ENCODE results near the gene PRKAG2.

Gene PRKAG2

GRCh38 chr7:151666886-151667285, 210.0 kb downstream of the PRKAG2 start:
- DNase-seq: no peak

- no peak for DNase-seq
Observed at GRCh38 chr7:151665368-151665767, 211.5 kb downstream of the PRKAG2 start.

GRCh38 chr7:151664268-151664667, 212.6 kb downstream of the PRKAG2 start:
- DNase-seq: no peak

- DNase-seq: no peak
Observed at GRCh38 chr7:151663382-151664100, 213.4 kb downstream of the PRKAG2 start.

- no peak for DNase-seq
Observed at GRCh38 chr7:151662251-151662826, 214.6 kb downstream of the PRKAG2 start.

DNA sequence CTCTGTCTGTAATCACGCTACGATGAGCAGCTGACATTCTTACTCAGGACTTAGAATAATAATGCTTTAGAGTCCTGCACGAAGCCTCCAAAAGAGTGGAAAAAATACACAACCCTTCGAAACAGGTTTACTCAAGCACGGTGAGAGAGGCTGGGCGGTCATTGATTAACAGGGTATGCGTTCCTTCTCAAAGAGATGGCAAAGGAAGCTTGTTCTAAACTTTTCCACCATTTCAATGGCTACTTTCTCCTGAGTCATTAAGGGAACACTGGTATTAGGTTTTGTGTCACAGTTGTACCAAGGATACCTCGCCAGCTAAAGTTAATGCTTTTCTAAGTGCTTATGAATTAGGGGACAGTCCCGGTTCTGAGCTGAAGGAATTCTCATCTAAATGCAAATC, 215.3 kb downstream of the PRKAG2 start:
- no peak for DNase-seq

DNA sequence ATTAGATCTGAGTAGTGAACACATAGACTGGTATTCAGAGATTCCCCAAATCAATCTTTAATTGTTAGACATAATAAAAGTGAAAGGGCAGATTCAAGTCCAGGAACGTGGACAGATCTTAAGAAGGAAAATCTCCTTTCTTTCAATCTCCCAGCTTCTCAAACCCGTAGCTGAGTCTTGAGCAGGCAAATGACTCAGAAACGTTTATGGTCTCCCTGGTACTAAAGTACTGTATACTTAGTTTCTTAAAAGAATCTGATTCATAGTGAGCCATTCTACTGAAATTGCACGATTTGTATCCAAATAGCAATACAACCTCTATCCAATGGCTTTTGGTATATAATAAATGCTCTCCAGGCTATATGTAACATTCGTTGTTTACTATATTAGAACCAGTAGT, 216.8 kb downstream of the PRKAG2 start:
- DNase-seq: no peak

DNA sequence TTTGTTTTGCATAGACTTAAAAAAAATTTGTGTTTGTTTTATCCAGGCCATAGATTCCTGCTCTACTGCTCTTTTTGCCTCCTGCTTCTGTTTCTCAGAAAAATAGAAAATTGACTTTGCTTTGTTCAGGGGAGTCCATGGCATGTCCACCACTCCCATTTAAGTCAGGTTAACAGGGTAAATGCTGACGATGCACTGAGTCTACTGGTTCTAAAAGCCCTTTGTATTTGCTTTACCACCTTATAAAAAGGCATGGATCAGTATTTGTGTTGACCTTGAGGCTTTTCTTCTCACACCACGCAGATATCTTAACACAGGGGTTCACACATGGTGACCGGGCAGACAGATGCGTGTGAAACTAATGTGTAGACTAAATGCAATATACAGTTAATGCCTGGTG, 217.7 kb downstream of the PRKAG2 start:
- no peak for DNase-seq

DNA sequence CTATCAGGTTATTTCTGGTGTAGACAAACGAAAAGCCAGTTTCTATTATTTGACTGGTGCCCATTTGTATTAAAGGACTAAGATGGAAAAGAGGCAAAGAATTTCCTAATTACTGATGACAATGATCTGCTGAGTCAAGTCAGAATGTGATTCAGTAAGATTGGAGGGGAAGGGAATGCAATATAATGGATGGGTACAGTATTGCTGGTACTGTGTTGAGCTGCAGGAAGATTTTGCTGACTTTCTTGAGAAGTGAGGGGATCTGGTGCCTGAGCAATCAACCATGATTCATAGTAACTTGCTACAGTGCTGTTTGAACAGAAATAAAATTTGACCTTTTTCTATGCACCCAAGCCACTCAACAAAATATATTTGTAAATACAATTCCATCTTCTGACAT, 218.1 kb downstream of the PRKAG2 start:
- DNase-seq: no peak

- no peak for DNase-seq
Observed at GRCh38 chr7:151657173-151657572, 219.7 kb downstream of the PRKAG2 start.

DNA sequence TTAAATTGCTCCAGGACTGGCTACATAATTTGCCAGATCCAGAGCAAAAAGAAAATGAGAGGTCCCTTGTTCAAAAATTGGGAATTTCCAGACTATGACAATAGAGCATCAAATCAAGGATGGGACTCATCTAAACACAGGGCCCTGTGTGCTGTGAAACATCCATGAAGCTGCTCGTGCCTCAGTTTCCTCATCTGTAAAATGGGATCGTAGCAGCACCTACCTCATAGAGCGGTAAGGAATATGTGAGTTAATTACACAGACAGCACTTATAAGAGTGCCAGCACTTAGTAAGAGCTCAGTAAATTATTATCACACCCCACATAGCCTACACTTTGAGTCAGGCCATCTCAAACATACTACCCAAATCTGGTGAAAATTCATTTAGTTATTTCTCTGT, 221.4 kb downstream of the PRKAG2 start:
- no peak for DNase-seq

GRCh38 chr7:151652111-151652510, 224.8 kb downstream of the PRKAG2 start:
- no peak for DNase-seq

DNA sequence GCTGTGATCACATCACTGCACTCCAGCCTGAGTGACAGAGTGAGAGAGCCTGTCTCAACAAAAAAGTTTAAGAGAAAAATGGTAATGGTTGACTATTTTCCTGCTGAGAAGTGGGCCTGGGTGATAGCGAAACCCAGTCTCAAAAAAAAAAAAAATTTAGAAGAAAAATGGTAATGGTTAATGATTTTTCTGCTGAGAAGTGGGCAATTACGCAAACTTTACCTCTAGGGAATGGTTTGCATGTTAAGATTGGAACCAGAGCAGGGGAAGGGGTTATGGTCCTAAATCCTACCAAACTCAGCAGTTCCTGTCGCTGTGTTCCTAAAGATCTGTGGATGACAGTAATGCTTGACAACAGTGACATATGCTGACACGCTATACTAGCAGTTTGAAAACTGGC, 226.8 kb downstream of the PRKAG2 start:
- DNase-seq: no peak

DNA sequence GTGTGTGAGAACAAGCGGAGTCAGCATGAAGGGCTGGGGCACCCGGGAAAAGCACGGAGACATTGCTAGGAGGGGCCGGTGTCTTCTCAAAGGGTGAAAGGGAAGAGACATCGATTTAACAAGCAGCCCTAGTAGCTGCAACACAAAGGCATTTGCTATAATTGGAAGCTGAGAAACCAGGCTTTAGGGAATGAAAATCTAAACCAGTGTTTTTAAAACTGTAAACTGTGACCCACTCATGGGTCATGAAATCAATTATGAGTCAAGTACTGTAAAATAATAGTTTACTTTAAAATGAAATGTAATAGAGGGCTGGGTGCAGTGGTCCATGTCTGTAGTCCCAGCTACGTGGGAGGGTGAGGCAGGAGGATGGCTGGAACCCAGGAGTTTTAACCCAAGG, 228.5 kb downstream of the PRKAG2 start:
- no peak for DNase-seq

DNA sequence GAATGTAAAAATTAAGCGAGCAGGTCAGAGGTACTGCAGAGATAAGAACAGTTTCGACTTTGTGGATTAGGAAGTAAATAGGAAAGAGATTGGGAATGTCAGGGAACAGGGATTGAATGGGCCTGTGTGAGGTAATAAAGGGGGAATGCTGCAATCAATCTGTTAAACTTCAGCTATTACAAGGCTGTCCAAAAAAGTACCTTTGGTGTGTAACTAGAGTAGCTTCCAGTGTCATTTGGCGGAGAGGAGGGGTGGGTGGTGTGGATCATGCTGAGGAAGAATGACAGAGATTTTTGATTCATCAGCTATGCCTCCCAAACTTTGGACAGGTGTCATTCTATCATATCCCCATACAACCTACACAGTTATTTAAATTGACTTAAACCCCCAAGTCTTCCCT, 229.0 kb downstream of the PRKAG2 start:
- no peak for DNase-seq

- no peak for DNase-seq
Observed at GRCh38 chr7:151647006-151647405, 229.9 kb downstream of the PRKAG2 start.

GRCh38 chr7:151645311-151645710, 231.6 kb downstream of the PRKAG2 start:
- no peak for DNase-seq

GRCh38 chr7:151644554-151644953, 232.4 kb downstream of the PRKAG2 start:
- DNase-seq: no peak

DNA sequence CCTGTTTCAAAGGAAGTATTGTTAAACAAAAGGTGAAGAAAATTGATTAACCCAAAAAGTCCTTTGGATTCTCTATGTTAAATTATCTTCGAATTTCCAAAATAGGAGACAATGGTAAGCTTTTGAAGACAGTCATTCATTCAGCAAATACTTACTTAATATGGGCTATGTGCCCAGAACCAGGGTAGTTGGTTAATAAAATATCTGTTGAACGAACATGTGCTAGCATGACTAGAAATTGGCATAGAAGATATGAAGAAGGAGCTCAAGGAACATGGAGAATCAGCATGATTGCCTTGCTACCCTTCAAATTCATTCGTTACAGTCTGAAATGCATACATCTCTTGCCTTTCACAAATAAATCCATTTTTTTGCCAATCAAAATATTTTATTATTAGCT, 234.2 kb downstream of the PRKAG2 start:
- DNase-seq: no peak

DNA sequence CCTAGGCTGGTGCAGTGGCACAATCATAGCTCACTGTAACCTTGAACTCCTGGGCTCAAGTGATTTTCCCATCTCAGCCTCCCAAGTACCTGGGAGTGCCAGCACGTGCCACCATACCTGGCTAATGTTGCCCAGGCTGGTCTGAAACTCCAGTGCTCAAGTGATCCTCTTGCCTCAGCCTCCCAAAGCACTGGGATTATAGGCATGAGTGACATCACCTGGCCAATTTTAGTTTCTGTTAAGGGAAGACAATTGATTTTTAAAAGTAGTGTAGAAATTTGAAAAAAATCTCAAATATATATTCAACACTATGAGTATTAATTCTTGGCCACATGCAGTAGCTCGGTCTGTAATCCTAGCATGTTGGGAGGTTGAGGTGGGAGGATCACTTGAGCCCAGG, 235.3 kb downstream of the PRKAG2 start:
- no peak for DNase-seq

DNA sequence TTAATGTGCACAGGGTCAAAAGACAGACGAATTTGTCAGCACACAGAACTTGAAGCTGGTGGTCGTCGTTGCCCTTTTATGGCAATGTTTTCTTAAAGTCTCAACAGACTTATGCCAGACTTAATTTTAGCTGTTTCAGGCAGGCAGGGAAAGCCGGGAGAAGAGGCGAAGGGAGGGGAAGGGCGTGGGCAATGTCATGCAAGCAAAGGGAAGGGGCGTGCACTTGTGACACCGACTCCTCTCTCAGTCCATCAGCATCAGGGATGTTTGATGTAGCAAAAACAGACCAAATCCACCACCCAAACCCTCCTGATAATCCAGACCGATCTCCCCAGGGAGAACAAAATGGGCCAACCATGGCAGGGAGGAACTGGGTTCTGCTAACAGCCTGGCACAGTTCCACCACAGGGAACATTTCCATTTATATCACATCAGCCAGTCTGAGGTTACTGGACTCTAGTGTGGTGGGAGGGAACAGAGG, 239.1 kb downstream of the PRKAG2 start:
- no peak for DNase-seq

GRCh38 chr7:151634643-151635042, 242.3 kb downstream of the PRKAG2 start:
- DNase-seq: no peak

GRCh38 chr7:151633516-151633812, 243.5 kb downstream of the PRKAG2 start:
- DNase-seq: no peak

DNA sequence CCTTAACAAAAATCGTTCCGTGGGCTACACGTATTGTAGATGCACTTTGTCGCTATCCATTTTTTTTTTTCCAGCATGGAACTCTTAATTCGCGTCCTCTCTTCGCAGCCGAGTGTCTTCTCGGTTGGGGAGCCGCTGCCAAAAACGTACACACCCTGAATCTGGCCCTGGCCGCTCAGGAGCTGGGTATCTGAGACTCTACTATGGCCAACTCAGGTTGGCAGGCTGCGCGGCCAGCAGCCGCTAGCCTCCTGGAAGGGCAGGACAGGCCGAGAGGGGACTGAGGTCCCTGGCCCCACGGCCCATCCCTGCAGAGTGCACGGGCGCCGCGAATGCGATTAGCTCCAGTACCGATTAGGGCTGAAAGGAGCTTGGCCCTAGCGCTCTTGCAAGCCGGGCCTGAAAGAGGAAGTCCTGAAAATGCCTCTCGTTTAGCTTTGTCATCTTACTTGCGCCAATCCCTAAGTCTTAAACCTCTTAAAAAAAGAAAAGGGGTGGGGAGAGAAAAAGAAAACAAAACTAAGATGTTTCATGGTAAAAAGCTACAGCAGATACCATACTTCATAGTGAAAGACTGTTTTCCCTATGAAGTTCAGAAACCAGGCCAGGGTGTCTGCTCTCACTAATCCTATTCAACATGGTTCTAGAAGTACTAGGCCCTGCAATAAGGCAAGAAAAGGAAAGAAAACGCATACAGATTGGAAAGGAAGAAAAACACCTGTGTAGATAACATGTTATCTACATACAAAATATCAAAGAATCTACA, 244.0 kb downstream of the PRKAG2 start:
- no peak for DNase-seq

Measured in NCI-H748 treated with DMSO at 0.1 percent for 48 hours (cell line).